ENCODE measurements around the gene ATF6.

ATF6 gene

GRCh38 chr1:161919229-161919628, 153.1 kb downstream of the ATF6 start:
- no peak for DNase-seq (ENCODE audit: extremely low spot score)
- ChIA-PET CTCF (interaction anchor here (0.9 to 1.4 kb wide), 3 partner anchors 20 to 118 kb away, joined by 3 to 4 read pairs (median 3); no protein-coding TSS in a partner anchor), POLR2A (no interaction called here)
- TF ChIP-seq CTCF (IDR thresholded peaks at IDR 0.05; ENCODE audit: control extremely low read depth, extremely low read depth, low read depth, missing control alignments) = no peak

- POLR2A ChIA-PET = no interaction called here
- no peak for TF ChIP-seq CTCF (IDR thresholded peaks at IDR 0.05; ENCODE audit: control extremely low read depth, extremely low read depth, low read depth, missing control alignments)
- no peak for DNase-seq (ENCODE audit: extremely low spot score)
- CTCF ChIA-PET = interaction anchor here (1.3 kb wide), 1 partner anchor 8 kb away, joined by 3 read pairs; no protein-coding TSS in a partner anchor
These were observed 155.4 kb downstream of the ATF6 start for GRCh38 chr1:161921491-161921890.

GRCh38 chr1:161921990-161922389, 155.9 kb downstream of the ATF6 start:
- POLR2A ChIA-PET = no interaction called here
- DNase-seq (ENCODE audit: extremely low spot score) = no peak
- CTCF ChIA-PET = no interaction called here
- no peak for TF ChIP-seq CTCF (IDR thresholded peaks at IDR 0.05; ENCODE audit: control extremely low read depth, extremely low read depth, low read depth, missing control alignments)

GRCh38 chr1:161928056-161928455, 161.9 kb downstream of the ATF6 start:
- CTCF ChIA-PET = no interaction called here

GRCh38 chr1:161929137-161929536, 163.0 kb downstream of the ATF6 start:
- ChIA-PET CTCF (interaction anchor here (0.9 to 1.9 kb wide), 6 partner anchors 8 to 137 kb away, joined by 3 to 8 read pairs (median 4); no protein-coding TSS in a partner anchor), POLR2A (no interaction called here)
- TF ChIP-seq CTCF (IDR thresholded peaks at IDR 0.05; ENCODE audit: control extremely low read depth, extremely low read depth, low read depth, missing control alignments) = no peak
- DNase-seq (ENCODE audit: extremely low spot score) = no peak

More at GRCh38 chr1:161928056-161928455, 161.9 kb downstream of the ATF6 start:
- TF ChIP-seq CTCF (IDR thresholded peaks at IDR 0.05; ENCODE audit: control extremely low read depth, extremely low read depth, low read depth, missing control alignments) = no peak
- DNase-seq (ENCODE audit: extremely low spot score) = no peak
- POLR2A ChIA-PET = no interaction called here

- POLR2A ChIA-PET = no interaction called here
- CTCF ChIA-PET = interaction anchor here (1.1 to 1.9 kb wide), 3 partner anchors 9 to 138 kb away, joined by 3 to 8 read pairs (median 4); no protein-coding TSS in a partner anchor
- DNase-seq (ENCODE audit: extremely low spot score) = no peak
- TF ChIP-seq CTCF (IDR thresholded peaks at IDR 0.05; ENCODE audit: control extremely low read depth, extremely low read depth, low read depth, missing control alignments) = no peak
These were observed 163.9 kb downstream of the ATF6 start for GRCh38 chr1:161930064-161930463.
